K562 (cell line): Measurements from ENCODE around the gene UMAD1. TPM values are rescaled to one million over a fixed set of nuclear protein-coding genes. Genes with fewer than 3 reads are reported as not detected.

Experiments
- ATAC-seq: fragments of 200-7000 bp; cut with Tn5 transposase; 3 replicates; pipeline ENCODE4 v1.9.1; 2020; ENCODE audit warnings: moderate library complexity
- BruUV-seq: library from RNA; stranded (reverse); fragments of 400-500 nt; replicated peaks from 2 replicates; lab custom pipeline; 2021; lab: Mats Ljungman, UMichigan
- CTCF ChIA-PET: fragments of 300-600 bp; formaldehyde crosslinking; extraction: SDS; loops from one replicate; lab custom pipeline; 2021; ENCODE audit warnings: low intra/inter-chr PET ratio; lab: Yijun Ruan, JAX
- POLR2A ChIA-PET: fragments of 300-600, 350-650 bp; sonication (Branson Sonifier 250); formaldehyde crosslinking; extraction: SDS; loops from one replicate; lab custom pipeline; 2021; ENCODE audit warnings: antibody characterized with exemption, inconsistent platforms; lab: Yijun Ruan, JAX
- DNase-seq, 4 experiments: peaks; one replicate each; pipeline versions ENCODE4 v3.0.0 to v3.0.0-alpha.2; 2011 to 2018; ENCODE audit warnings: low spot score in 3 of 4, mixed read lengths in 3 of 4; ENCODE audit errors: extremely low read depth in 1 of 4
- FAIRE-seq: peaks from 2 replicates; lab custom pipeline; 2011; peaks lifted over from hg19 to GRCh38; lab: Jason Lieb, UNC
- H2AFZ ChIP-seq: 2 replicates; pipeline ENCODE4 v1.6.0; 2011; ENCODE audit warnings: low read depth, low read length, control low read depth, inconsistent platforms
- H3K27ac ChIP-seq: fragments of 200-600 bp; 3 replicates; pipeline ENCODE4 v1.8.0; 2011; ENCODE audit warnings: low read depth, mild to moderate bottlenecking, control low read depth, inconsistent platforms, low read length, moderate library complexity, mixed read lengths; ENCODE audit errors: extremely low read depth
- H3K27me3 ChIP-seq, 2 experiments: fragments of 300-600 bp in 1 of 2; 2 replicates in 1 of 2; 3 replicates in 1 of 2; pipeline versions ENCODE4 v1.6.0 to v1.8.0; 2011; ENCODE audit warnings: inconsistent platforms in 2 of 2, low read length in 2 of 2, mild to moderate bottlenecking in 1 of 2, mixed read lengths in 1 of 2, moderate library complexity in 1 of 2; ENCODE audit not compliant: control insufficient read depth in 2 of 2, insufficient read depth in 2 of 2
- H3K36me3 ChIP-seq: fragments of 300-600 bp; 3 replicates; pipeline ENCODE4 v1.8.0; 2011; ENCODE audit warnings: mild to moderate bottlenecking, low read length, inconsistent platforms; ENCODE audit not compliant: control insufficient read depth, insufficient read depth
- H3K4me1 ChIP-seq, 2 experiments: fragments of 200-600 bp in 1 of 2; replicated peaks in 1 of 2; 2 replicates in 1 of 2; 3 replicates in 1 of 2; pipeline versions ENCODE4 v1.5.1 to v1.8.0; 2011; ENCODE audit warnings: inconsistent platforms in 2 of 2, low read length in 2 of 2, mild to moderate bottlenecking in 1 of 2, mixed read lengths in 1 of 2, moderate library complexity in 1 of 2; ENCODE audit not compliant: control insufficient read depth in 2 of 2, insufficient read depth in 2 of 2
- H3K4me2 ChIP-seq: 2 replicates; pipeline ENCODE4 v1.6.1; 2011; ENCODE audit warnings: low read length, control low read depth, inconsistent platforms, mixed read lengths; ENCODE audit not compliant: insufficient read depth
- H3K4me3 ChIP-seq: fragments of 200-600 bp; sonication (generic), shearing (Covaris generic); 2 replicates; pipeline ENCODE4 v1.5.1; 2016; ENCODE audit warnings: control low read depth, inconsistent platforms
- H3K79me2 ChIP-seq: fragments of 200-600 bp; 3 replicates; pipeline ENCODE4 v1.8.0; 2011; ENCODE audit warnings: low read length, inconsistent platforms; ENCODE audit not compliant: control insufficient read depth, insufficient read depth
- H3K9ac ChIP-seq, 2 experiments: 2 replicates each; pipeline versions ENCODE4 v1.6.0 to v1.6.1; 2011; ENCODE audit warnings: low read depth in 2 of 2, low read length in 2 of 2, control low read depth in 1 of 2, inconsistent platforms in 1 of 2, mild to moderate bottlenecking in 1 of 2, mixed read lengths in 1 of 2; ENCODE audit not compliant: insufficient read depth in 1 of 2
- H3K9me1 ChIP-seq: one replicate; pipeline ENCODE4 v1.6.0; 2011; ENCODE audit warnings: inconsistent platforms, mild to moderate bottlenecking, low read length, moderate library complexity; ENCODE audit not compliant: control insufficient read depth, insufficient read depth
- H3K9me3 ChIP-seq: replicated peaks from 2 replicates; pipeline ENCODE4 v1.5.1; 2011; ENCODE audit warnings: low read depth, low read length, inconsistent platforms; ENCODE audit not compliant: control insufficient read depth, insufficient read depth
- H4K20me1 ChIP-seq: replicated peaks from 2 replicates; pipeline ENCODE4 v1.6.1; 2011; ENCODE audit warnings: low read length, inconsistent platforms, mixed read lengths; ENCODE audit not compliant: control insufficient read depth, insufficient read depth
- CC2D1A ChIP-seq: fragments of 450-650 bp; IDR thresholded peaks from 2 replicates; pipeline ENCODE4 v1.6.1; 2017; ENCODE audit warnings: mild to moderate bottlenecking
- XRCC5 ChIP-seq: fragments of 200-400 bp; formaldehyde crosslinking; IDR thresholded peaks from 2 replicates; pipeline ENCODE4 v1.6.1; 2017; ENCODE audit warnings: low read depth, mild to moderate bottlenecking, low read length
- ZNF764 ChIP-seq: fragments of 250-450 bp; sonication (Bioruptor Pico); IDR thresholded peaks from 2 replicates; pipeline ENCODE4 v1.4.0; 2020; ENCODE audit warnings: low read depth, mild to moderate bottlenecking, moderate library complexity
- WGBS: fragments of 100-300 bp; shearing (Covaris generic); methylation state at CpG from one replicate; pipeline ENCODE4 v1.1.6; 2016; ENCODE audit warnings: low coverage, mixed read lengths; ENCODE audit not compliant: insufficient coverage; ENCODE audit errors: missing lambda C conversion rate; 5-methylcytosine and 5-hydroxymethylcytosine counted together
- in situ Hi-C: fragments of 300-500 bp; cut with MboI; formaldehyde crosslinking; loops from 4 replicates; pipeline ENCODE4 v1.15.0; 2018; ENCODE audit warnings: inconsistent platforms, mixed read lengths
- intact Hi-C: fragments of 100-400 bp; cut with micrococcal nuclease; formaldehyde crosslinking; loops from 2 replicates; pipeline ENCODE4 v1.14.2; 2022
- polyA plus RNA-seq, 8 experiments: library from polyadenylated mRNA; depleted of rRNA in 4 of 8; stranded (reverse) in 5 of 8; unstranded in 3 of 8; fragments of >200 nt; fragmentation: Nextera tagmentation in 2 of 8; fragmentation: Illumina TruSeq in 1 of 8; extraction: Ambion mirVana in 2 of 8; extraction: Trizol in 1 of 8; gene quantifications; 2 replicates each; pipeline versions ENCODE4 v1.2.1 to v1.2.3, GENCODE V29; 2011 to 2014; ENCODE audit warnings: inconsistent platforms in 1 of 8, missing spikeins in 1 of 8
- total RNA-seq, 7 experiments: library from RNA; depleted of rRNA in 6 of 7; stranded (reverse); fragments of >200 nt in 6 of 7; fragmentation: Illumina TruSeq in 2 of 7; extraction: Trizol in 2 of 7; gene quantifications; 2 replicates each; pipeline versions ENCODE4 v1.2.1 to v1.2.3, GENCODE V29; 2011 to 2021; ENCODE audit warnings: low replicate concordance in 1 of 7
- TF ChIP-seq, protein P1 (sequence below): fragments of 450-650 bp; IDR thresholded peaks from 2 replicates; pipeline ENCODE4 v1.7.1; 2018; ENCODE audit warnings: mild to moderate bottlenecking, low read depth; ENCODE audit not compliant: partially characterized antibody

Gene UMAD1
- total and polyA plus RNA-seq, 9 of the 15 experiments (the other 6 are each of a cell fraction or from before 2014, with no cell fraction given): 9.0 to 26.7 (median 13.3) TPM

- CTCF ChIA-PET: no interaction called here
- no peaks in the 10 kb centered on the region for H3K79me2 ChIP-seq
- H2AFZ ChIP-seq: no peak overlapping the region
- BruUV-seq: no TSS peak
- DNase-seq (no peak), FAIRE-seq (no peak), ATAC-seq (no peak)
- no peak overlapping the region for H3K9ac ChIP-seq
- no peaks in the 10 kb centered on the region for H4K20me1 ChIP-seq
- H3K9me3 ChIP-seq: no peaks in the 10 kb centered on the region
- H3K4me3 ChIP-seq: no peak overlapping the region
- no peaks in the 10 kb centered on the region for H3K27me3 ChIP-seq
- in situ Hi-C loops: no loop called here
- no peaks in the 10 kb centered on the region for H3K36me3 ChIP-seq
- H3K9me1 ChIP-seq: no peaks in the 10 kb centered on the region
- intact Hi-C loops: no loop called here
- POLR2A ChIA-PET: no interaction called here
- H3K4me1 ChIP-seq: no peaks in the 10 kb centered on the region
- WGBS: 33% methylated on average over 7 of the region's 7 CpGs
- no peak overlapping the region for H3K4me2 ChIP-seq
- no peak overlapping the region for H3K27ac ChIP-seq
- no peak for TF ChIP-seq CC2D1A
Observed at GRCh38 chr7:7816084-7816483, 175.5 kb downstream of the UMAD1 start.

DNA sequence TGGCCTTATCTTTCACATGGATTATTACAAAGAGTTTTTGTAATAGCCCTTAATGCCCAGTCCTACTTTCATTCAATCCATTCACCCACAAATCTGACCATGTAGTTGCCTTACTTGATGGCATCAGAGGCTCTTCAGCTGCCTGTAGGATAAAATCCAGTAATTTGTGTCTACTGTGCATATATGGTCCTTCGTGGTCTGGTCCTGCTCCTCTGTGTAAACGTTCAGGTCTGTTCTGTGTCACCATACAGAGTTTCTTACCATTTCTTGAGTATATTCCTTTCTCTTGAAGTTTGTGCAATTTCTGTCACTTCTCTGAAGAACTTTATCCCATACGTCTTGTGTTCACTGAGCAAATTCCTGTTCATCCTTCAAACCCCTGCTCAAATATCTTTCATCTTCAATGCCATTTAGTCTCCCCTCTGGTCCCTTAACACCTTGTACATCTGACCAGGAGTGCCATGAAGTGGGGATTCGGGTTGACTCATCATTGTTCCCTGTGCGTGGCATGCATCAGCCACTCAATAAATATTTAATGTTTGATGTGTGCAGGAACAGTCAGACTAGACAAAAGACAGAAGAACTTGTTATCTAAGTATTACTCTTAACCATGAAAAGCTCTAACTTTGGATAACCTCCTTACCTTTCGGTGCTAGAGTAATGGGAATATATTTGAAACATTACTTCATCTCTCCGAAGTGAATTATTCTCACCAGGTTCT, 176.4 kb downstream of the UMAD1 start:
- H3K9ac ChIP-seq: no peak overlapping the region
- no peaks in the 10 kb centered on the region for H3K79me2 ChIP-seq
- in situ Hi-C loops: no loop called here
- DNase-seq (no peak), FAIRE-seq (no peak), ATAC-seq (no peak)
- no TSS peak for BruUV-seq
- no peak overlapping the region for H3K27ac ChIP-seq
- H3K27me3 ChIP-seq: no peaks in the 10 kb centered on the region
- no peak overlapping the region for H3K4me2 ChIP-seq
- no peak for TF ChIP-seq ZNF764
- no peak for TF ChIP-seq XRCC5
- TF ChIP-seq, protein P1, sequence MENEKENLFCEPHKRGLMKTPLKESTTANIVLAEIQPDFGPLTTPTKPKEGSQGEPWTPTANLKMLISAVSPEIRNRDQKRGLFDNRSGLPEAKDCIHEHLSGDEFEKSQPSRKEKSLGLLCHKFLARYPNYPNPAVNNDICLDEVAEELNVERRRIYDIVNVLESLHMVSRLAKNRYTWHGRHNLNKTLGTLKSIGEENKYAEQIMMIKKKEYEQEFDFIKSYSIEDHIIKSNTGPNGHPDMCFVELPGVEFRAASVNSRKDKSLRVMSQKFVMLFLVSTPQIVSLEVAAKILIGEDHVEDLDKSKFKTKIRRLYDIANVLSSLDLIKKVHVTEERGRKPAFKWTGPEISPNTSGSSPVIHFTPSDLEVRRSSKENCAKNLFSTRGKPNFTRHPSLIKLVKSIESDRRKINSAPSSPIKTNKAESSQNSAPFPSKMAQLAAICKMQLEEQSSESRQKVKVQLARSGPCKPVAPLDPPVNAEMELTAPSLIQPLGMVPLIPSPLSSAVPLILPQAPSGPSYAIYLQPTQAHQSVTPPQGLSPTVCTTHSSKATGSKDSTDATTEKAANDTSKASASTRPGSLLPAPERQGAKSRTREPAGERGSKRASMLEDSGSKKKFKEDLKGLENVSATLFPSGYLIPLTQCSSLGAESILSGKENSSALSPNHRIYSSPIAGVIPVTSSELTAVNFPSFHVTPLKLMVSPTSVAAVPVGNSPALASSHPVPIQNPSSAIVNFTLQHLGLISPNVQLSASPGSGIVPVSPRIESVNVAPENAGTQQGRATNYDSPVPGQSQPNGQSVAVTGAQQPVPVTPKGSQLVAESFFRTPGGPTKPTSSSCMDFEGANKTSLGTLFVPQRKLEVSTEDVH: no peak
- 22% methylated on average over 7 of the region's 7 CpGs for WGBS
- H3K9me1 ChIP-seq: no peaks in the 10 kb centered on the region
- no peak overlapping the region for H3K4me3 ChIP-seq
- H3K36me3 ChIP-seq: no peaks in the 10 kb centered on the region
- ChIA-PET CTCF (no interaction called here), POLR2A (interaction anchor here (0.6 kb wide), 1 partner anchor 15 kb away, joined by 3 read pairs; no protein-coding TSS in a partner anchor)
- H4K20me1 ChIP-seq: no peaks in the 10 kb centered on the region
- no peak overlapping the region for H2AFZ ChIP-seq
- no peaks in the 10 kb centered on the region; a peak in 1 of 5 replicates for H3K4me1 ChIP-seq
- no peaks in the 10 kb centered on the region for H3K9me3 ChIP-seq
- intact Hi-C loops: no loop called here
